Urinary bladder (tissue), 4 donors: ENCODE data around the gene TMEM178B. TPM values are rescaled to one million over a fixed set of nuclear protein-coding genes. Genes with fewer than 3 reads are reported as not detected.
"Not testable (repeated sequence)": the region's sequence is repeated elsewhere in the genome, so short reads cannot be mapped to it uniquely, and the experiment has no call there.

ENCODE experiments used
- DNase-seq: peaks from one replicate; pipeline ENCODE4 v3.0.0-alpha.2; 2015; ENCODE audit errors: extremely low spot score
- H3K27ac ChIP-seq: one replicate; pipeline ENCODE4 v1.5.1; 2013; ENCODE audit warnings: low read depth, mild to moderate bottlenecking, moderate library complexity
- H3K36me3 ChIP-seq: one replicate; pipeline ENCODE4 v1.6.1; 2013; ENCODE audit warnings: mild to moderate bottlenecking, moderate library complexity; ENCODE audit not compliant: insufficient read depth
- H3K4me1 ChIP-seq: one replicate; pipeline ENCODE4 v1.6.1; 2013; ENCODE audit warnings: mild to moderate bottlenecking, moderate library complexity; ENCODE audit not compliant: insufficient read depth
- H3K4me3 ChIP-seq: one replicate; pipeline ENCODE4 v1.5.1; 2013; ENCODE audit warnings: low read depth, low read length
- WGBS: extraction: QIAGEN DNeasy Blood & Tissue Kit; methylation state at CpG from one replicate; pipeline ENCODE4 v1.1.7; 2013; 5-methylcytosine and 5-hydroxymethylcytosine counted together
- polyA plus RNA-seq: library from polyadenylated mRNA; stranded (reverse); fragments of 200-250 nt; gene quantifications from one replicate; pipeline ENCODE4 v1.2.3, GENCODE V29; 2013
- total RNA-seq: library from RNA; depleted of rRNA; stranded (reverse); fragments of >200 nt; gene quantifications from one replicate; pipeline ENCODE4 v1.2.3, GENCODE V29; 2014
- donor health status: healthy with polysubstance abuse.
- donor health status: healthy.

Gene TMEM178B
- 2.0 TPM for total RNA-seq
- 0.57 TPM for polyA plus RNA-seq

- Histone ChIP-seq H3K27ac (no peak within 1 kb of the TSS), H3K36me3 (no peaks in the 10 kb centered on the region), H3K4me3 (peak within 1 kb of the TSS; percentile 50), H3K4me1 (no peaks in the 10 kb centered on the region)
- under 1% methylated on average over 47 of the region's 47 CpGs for WGBS
- DNase-seq = no peak
These were observed at the start of gene TMEM178B for GRCh38 chr7:141073641-141074161. TSS of gene TMEM178B (plus strand) at chr7:141074064.

GRCh38 chr7:141024668-141025067 lies 49.2 kb upstream of the TMEM178B start:
- 95% methylated on average over 1 of the region's 1 CpG for WGBS
- no peaks in the 10 kb centered on the region for H3K4me1 ChIP-seq
- no peak overlapping the region for H3K4me3 ChIP-seq

GRCh38 chr7:141027043-141027442 lies 46.8 kb upstream of the TMEM178B start:
- Histone ChIP-seq H3K36me3 (no peaks in the 10 kb centered on the region), H3K4me3 (no peak overlapping the region), H3K27ac (no peak overlapping the region), H3K4me1 (no peaks in the 10 kb centered on the region)
- 56% methylated on average over 3 of the region's 3 CpGs for WGBS
- DNase-seq = no peak

More at GRCh38 chr7:141024668-141025067, 49.2 kb upstream of the TMEM178B start:
- no peaks in the 10 kb centered on the region for H3K36me3 ChIP-seq
- H3K27ac ChIP-seq = no peak overlapping the region
- DNase-seq = no peak

GRCh38 chr7:141028767-141029166 lies 45.1 kb upstream of the TMEM178B start:
- H3K36me3 ChIP-seq = no peaks in the 10 kb centered on the region
- DNase-seq = no peak
- 80% methylated on average over 3 of the region's 3 CpGs for WGBS
- H3K4me3 ChIP-seq = no peak overlapping the region
- H3K4me1 ChIP-seq = no peaks in the 10 kb centered on the region
- no peak overlapping the region for H3K27ac ChIP-seq

- not testable (repeated sequence) for H3K4me1 ChIP-seq, DNase-seq
- 77% methylated on average over 30 of the region's 33 CpGs for WGBS
These were observed 41.1 kb upstream of the TMEM178B start for GRCh38 chr7:141032539-141033323.

GRCh38 chr7:141038100-141038499 lies 35.8 kb upstream of the TMEM178B start:
- 95% methylated on average over 2 of the region's 3 CpGs for WGBS
- H3K36me3 ChIP-seq, H3K27ac ChIP-seq, H3K4me3 ChIP-seq, H3K4me1 ChIP-seq, DNase-seq: not testable (repeated sequence)

More at GRCh38 chr7:141032539-141033323, 41.1 kb upstream of the TMEM178B start:
- H3K27ac ChIP-seq, H3K36me3 ChIP-seq, H3K4me3 ChIP-seq: not testable (repeated sequence)

- Histone ChIP-seq H3K4me3 (no peak overlapping the region), H3K27ac (no peak overlapping the region), H3K36me3 (no peaks in the 10 kb centered on the region), H3K4me1 (no peaks in the 10 kb centered on the region)
- no peak for DNase-seq
- 68% methylated on average over 3 of the region's 3 CpGs for WGBS
These were observed 34.5 kb upstream of the TMEM178B start for GRCh38 chr7:141039376-141039775.

GRCh38 chr7:141042222-141043193 lies 31.4 kb upstream of the TMEM178B start:
- no peaks in the 10 kb centered on the region for H3K4me1 ChIP-seq
- no peak for DNase-seq
- H3K4me3 ChIP-seq = no peak overlapping the region
- 83% methylated on average over 14 of the region's 14 CpGs for WGBS
- H3K27ac ChIP-seq = no peak overlapping the region
- no peaks in the 10 kb centered on the region for H3K36me3 ChIP-seq

- no peaks in the 10 kb centered on the region for H3K36me3 ChIP-seq
- H3K4me1 ChIP-seq = no peaks in the 10 kb centered on the region
- no peak overlapping the region for H3K4me3 ChIP-seq
- 75% methylated on average over 4 of the region's 4 CpGs for WGBS
- no peak overlapping the region for H3K27ac ChIP-seq
- DNase-seq = no peak
These were observed 30.2 kb upstream of the TMEM178B start for GRCh38 chr7:141043616-141044015.

GRCh38 chr7:141045126-141045841 lies 28.6 kb upstream of the TMEM178B start:
- Histone ChIP-seq H3K27ac (no peak overlapping the region), H3K4me1 (no peaks in the 10 kb centered on the region), H3K4me3 (no peak overlapping the region), H3K36me3 (no peaks in the 10 kb centered on the region)
- DNase-seq = no peak
- WGBS = 51% methylated on average over 7 of the region's 7 CpGs

GRCh38 chr7:141045842-141046620 lies 27.8 kb upstream of the TMEM178B start:
- no peaks in the 10 kb centered on the region for H3K4me1 ChIP-seq
- no peak for DNase-seq
- H3K36me3 ChIP-seq = no peaks in the 10 kb centered on the region
- no peak overlapping the region for H3K27ac ChIP-seq
- 76% methylated on average over 7 of the region's 7 CpGs for WGBS
- H3K4me3 ChIP-seq = no peak overlapping the region

GRCh38 chr7:141053626-141054025 lies 20.2 kb upstream of the TMEM178B start:
- no peak for DNase-seq
- WGBS = 49% methylated on average over 9 of the region's 9 CpGs
- Histone ChIP-seq H3K36me3 (no peaks in the 10 kb centered on the region), H3K27ac (no peak overlapping the region), H3K4me1 (no peaks in the 10 kb centered on the region), H3K4me3 (no peak overlapping the region)
